ENCODE results near the gene DRC7.

DRC7 gene

DNA sequence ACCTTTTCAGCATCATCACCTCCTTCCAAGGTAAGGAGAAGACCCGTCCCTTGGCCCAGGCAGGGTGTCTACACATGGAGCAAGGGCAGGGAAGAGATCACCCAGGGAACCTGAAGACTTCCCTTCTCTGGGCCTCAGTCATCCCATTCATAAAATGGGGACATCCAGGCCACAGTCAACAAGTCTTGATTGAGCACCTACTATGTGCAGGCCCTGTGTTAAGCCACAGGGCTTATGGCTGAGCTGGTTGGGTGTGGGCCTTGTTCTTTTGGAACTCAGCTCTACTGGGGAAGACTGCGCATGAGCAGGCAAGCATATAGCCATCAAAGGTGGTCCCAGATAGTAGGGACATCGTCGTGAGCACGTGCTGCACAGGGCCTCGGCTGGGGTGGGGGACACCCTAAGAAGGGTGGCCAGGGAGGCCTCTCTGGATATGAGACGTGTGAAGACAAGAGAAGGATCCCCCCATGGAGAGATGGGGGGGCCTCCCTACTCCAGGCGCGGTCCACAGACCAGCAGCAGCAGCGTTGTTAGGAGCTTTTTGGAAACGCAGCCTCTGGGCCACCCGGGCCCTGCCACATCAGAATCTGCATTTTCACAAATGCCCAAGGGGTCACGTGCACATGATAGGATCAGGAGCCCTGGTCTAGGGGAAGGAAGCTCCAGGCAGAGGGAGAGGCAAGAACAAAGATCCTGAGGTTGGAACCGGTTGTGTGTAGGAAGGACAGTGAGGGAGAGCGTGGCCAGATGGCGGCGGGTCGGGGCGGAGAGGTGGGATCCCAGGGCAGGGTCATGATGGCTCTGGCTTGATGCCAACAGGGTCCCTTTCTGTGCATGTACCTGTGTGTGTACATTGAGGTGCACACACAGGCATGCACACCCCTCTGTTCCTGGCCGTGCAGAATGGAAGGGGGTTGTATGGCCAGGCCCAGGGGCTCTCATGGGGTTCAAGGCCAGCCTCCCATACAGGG, 32.4 kb upstream of the DRC7 start:
- H3K4me1 ChIP-seq (ENCODE audit: control insufficient read depth, insufficient read depth, low read length), result no peaks in the 10 kb centered on the region
- H3K4me3 ChIP-seq (ENCODE audit: low read depth, low read length), result no peak overlapping the region
- no peaks in the 10 kb centered on the region for H3K36me3 ChIP-seq (ENCODE audit: control insufficient read depth, insufficient read depth, low read length)
- no peak overlapping the region for H3K9ac ChIP-seq (ENCODE audit: low read length)
- H3K27me3 ChIP-seq (ENCODE audit: control insufficient read depth, insufficient read depth, low read length), result no peaks in the 10 kb centered on the region
- no peak overlapping the region for H3K27ac ChIP-seq (ENCODE audit: low read depth, low read length)
- no peaks in the 10 kb centered on the region for H3K9me3 ChIP-seq (ENCODE audit: control insufficient read depth, insufficient read depth, low read depth, low read length)

DNA sequence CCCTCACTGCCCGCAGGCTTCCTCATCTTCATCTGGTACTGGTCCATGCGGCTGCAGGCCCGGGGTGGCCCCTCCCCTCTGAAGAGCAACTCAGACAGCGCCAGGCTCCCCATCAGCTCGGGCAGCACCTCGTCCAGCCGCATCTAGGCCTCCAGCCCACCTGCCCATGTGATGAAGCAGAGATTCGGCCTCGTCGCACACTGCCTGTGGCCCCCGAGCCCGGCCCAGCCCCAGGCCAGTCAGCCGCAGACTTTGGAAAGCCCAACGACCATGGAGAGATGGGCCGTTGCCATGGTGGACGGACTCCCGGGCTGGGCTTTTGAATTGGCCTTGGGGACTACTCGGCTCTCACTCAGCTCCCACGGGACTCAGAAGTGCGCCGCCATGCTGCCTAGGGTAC, 31.2 kb upstream of the DRC7 start:
- no peaks in the 10 kb centered on the region for H3K36me3 ChIP-seq (ENCODE audit: control insufficient read depth, insufficient read depth, low read length)
- H3K4me3 ChIP-seq (ENCODE audit: low read depth, low read length), result no peak overlapping the region
- no peaks in the 10 kb centered on the region for H3K9me3 ChIP-seq (ENCODE audit: control insufficient read depth, insufficient read depth, low read depth, low read length)
- H3K27me3 ChIP-seq (ENCODE audit: control insufficient read depth, insufficient read depth, low read length), result no peaks in the 10 kb centered on the region
- no peak overlapping the region for H3K9ac ChIP-seq (ENCODE audit: low read length)
- H3K27ac ChIP-seq (ENCODE audit: low read depth, low read length), result no peak overlapping the region
- H3K4me1 ChIP-seq (ENCODE audit: control insufficient read depth, insufficient read depth, low read length), result peaks cover 6% of the 10 kb centered on the region; the same call in 1 of the 2 replicates

DNA sequence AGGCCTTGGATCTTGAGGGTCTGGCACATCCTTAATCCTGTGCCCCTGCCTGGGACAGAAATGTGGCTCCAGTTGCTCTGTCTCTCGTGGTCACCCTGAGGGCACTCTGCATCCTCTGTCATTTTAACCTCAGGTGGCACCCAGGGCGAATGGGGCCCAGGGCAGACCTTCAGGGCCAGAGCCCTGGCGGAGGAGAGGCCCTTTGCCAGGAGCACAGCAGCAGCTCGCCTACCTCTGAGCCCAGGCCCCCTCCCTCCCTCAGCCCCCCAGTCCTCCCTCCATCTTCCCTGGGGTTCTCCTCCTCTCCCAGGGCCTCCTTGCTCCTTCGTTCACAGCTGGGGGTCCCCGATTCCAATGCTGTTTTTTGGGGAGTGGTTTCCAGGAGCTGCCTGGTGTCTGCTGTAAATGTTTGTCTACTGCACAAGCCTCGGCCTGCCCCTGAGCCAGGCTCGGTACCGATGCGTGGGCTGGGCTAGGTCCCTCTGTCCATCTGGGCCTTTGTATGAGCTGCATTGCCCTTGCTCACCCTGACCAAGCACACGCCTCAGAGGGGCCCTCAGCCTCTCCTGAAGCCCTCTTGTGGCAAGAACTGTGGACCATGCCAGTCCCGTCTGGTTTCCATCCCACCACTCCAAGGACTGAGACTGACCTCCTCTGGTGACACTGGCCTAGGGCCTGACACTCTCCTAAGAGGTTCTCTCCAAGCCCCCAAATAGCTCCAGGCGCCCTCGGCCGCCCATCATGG, 30.5 kb upstream of the DRC7 start:
- Histone ChIP-seq H3K4me3 (ENCODE audit: low read depth, low read length) (no peak overlapping the region), H3K27me3 (ENCODE audit: control insufficient read depth, insufficient read depth, low read length) (no peaks in the 10 kb centered on the region), H3K27ac (ENCODE audit: low read depth, low read length) (no peak overlapping the region), H3K9me3 (ENCODE audit: control insufficient read depth, insufficient read depth, low read depth, low read length) (no peaks in the 10 kb centered on the region), H3K4me1 (ENCODE audit: control insufficient read depth, insufficient read depth, low read length) (peaks cover 6% of the 10 kb centered on the region; the same call in 1 of the 2 replicates), H3K36me3 (ENCODE audit: control insufficient read depth, insufficient read depth, low read length) (no peaks in the 10 kb centered on the region), H3K9ac (ENCODE audit: low read length) (no peak overlapping the region)

DNA sequence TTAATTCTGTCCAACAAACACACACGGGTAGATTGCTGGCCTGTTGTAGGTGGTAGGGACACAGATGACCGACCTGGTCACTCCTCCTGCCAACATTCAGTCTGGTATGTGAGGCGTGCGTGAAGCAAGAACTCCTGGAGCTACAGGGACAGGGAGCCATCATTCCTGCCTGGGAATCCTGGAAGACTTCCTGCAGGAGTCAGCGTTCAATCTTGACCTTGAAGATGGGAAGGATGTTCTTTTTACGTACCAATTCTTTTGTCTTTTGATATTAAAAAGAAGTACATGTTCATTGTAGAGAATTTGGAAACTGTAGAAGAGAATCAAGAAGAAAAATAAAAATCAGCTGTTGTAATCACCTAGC, 30.0 kb upstream of the DRC7 start:
- H3K9me3 ChIP-seq (ENCODE audit: control insufficient read depth, insufficient read depth, low read depth, low read length), result no peaks in the 10 kb centered on the region
- H3K9ac ChIP-seq (ENCODE audit: low read length), result no peak overlapping the region
- no peak overlapping the region for H3K4me3 ChIP-seq (ENCODE audit: low read depth, low read length)
- no peaks in the 10 kb centered on the region for H3K36me3 ChIP-seq (ENCODE audit: control insufficient read depth, insufficient read depth, low read length)
- H3K27ac ChIP-seq (ENCODE audit: low read depth, low read length), result no peak overlapping the region
- H3K4me1 ChIP-seq (ENCODE audit: control insufficient read depth, insufficient read depth, low read length), result peaks cover 6% of the 10 kb centered on the region; the same call in 1 of the 2 replicates
- no peaks in the 10 kb centered on the region for H3K27me3 ChIP-seq (ENCODE audit: control insufficient read depth, insufficient read depth, low read length)

DNA sequence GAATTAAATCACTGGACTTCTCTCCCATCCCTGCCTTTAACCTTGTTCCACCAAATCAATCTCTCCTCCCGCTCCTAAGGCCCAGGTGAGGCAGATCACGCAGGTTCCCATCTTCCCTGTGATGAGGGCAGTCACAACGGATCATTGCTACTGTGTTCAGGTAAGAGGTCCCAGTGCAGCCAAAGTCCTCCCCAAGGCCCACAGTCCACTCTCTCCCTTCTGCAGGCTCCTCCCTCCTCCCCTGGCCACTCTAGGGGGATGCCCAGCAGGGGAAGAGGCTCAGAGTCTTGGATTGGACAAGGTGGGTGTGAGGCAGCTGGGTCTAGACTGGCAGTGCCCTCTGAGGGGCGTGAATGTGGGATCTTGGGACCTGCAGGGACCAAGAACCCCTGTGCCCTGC, 29.1 kb upstream of the DRC7 start:
- Histone ChIP-seq H3K4me3 (ENCODE audit: low read depth, low read length) (no peak overlapping the region), H3K36me3 (ENCODE audit: control insufficient read depth, insufficient read depth, low read length) (no peaks in the 10 kb centered on the region), H3K4me1 (ENCODE audit: control insufficient read depth, insufficient read depth, low read length) (peaks cover 6% of the 10 kb centered on the region; the same call in 1 of the 2 replicates), H3K27me3 (ENCODE audit: control insufficient read depth, insufficient read depth, low read length) (no peaks in the 10 kb centered on the region), H3K9ac (ENCODE audit: low read length) (no peak overlapping the region), H3K27ac (ENCODE audit: low read depth, low read length) (no peak overlapping the region), H3K9me3 (ENCODE audit: control insufficient read depth, insufficient read depth, low read depth, low read length) (no peaks in the 10 kb centered on the region)

DNA sequence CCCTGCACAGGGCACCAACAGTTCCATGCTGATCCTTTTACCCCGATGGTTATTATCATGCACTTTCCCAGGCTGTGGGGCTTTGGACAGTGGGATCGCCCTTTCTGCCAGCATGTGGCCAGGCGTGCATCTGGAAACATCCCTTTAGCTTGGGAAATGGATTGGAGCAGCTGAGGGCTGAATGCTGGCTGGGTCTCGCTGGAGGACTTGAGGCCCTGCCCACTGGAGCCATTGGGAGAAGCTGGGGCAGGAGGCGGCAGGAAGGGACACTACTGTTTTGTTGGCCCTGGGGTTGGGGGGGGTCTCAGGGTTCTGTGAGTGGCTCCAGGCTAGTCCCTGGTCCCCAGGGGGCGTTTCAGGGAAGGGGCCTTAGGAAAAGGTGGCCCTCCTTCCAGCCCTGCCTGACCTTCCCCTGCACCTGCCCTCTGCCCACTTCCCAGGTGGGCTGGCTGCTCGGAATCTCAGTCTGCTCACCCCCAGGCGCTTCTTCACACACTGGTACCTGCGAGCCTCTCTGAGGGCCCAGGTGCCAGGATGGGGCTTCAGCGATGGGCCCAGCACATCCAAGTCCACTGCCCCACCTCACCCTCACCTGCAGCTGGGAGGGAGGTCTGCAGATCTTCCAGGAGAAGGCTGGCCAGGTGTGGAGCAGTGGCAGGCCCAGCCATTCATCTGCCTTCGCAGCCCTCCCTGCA, 28.1 kb upstream of the DRC7 start:
- Histone ChIP-seq H3K36me3 (ENCODE audit: control insufficient read depth, insufficient read depth, low read length) (no peaks in the 10 kb centered on the region), H3K27ac (ENCODE audit: low read depth, low read length) (no peak overlapping the region), H3K4me3 (ENCODE audit: low read depth, low read length) (no peak overlapping the region), H3K9ac (ENCODE audit: low read length) (no peak overlapping the region), H3K4me1 (ENCODE audit: control insufficient read depth, insufficient read depth, low read length) (peaks cover 6% of the 10 kb centered on the region; the same call in 1 of the 2 replicates), H3K27me3 (ENCODE audit: control insufficient read depth, insufficient read depth, low read length) (no peaks in the 10 kb centered on the region), H3K9me3 (ENCODE audit: control insufficient read depth, insufficient read depth, low read depth, low read length) (no peaks in the 10 kb centered on the region)

DNA sequence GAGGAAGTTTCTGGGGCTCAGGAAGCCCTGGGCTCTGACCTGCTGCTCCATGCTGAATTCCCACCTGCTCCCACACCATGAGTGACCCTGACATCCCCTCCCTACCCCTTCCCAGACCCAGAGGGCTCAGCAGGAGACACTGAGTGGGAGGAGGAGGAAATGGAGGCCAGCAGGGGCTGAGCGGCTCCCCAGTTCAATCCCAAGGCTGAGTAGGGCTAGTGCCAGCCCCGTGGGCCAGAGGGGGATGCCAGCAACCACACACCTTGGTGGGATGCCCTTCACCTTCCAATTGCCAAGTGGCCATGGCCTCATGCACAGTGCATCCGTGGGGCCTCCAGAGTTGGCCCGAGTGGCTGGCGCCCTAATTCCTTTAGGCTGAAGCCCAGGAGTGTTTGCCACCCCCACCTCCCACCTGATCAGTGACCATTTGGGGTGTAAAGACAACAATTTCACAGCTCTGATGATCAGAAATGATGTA, 27.5 kb upstream of the DRC7 start:
- no peak overlapping the region for H3K27ac ChIP-seq (ENCODE audit: low read depth, low read length)
- no peaks in the 10 kb centered on the region for H3K36me3 ChIP-seq (ENCODE audit: control insufficient read depth, insufficient read depth, low read length)
- H3K4me1 ChIP-seq (ENCODE audit: control insufficient read depth, insufficient read depth, low read length), result peaks cover 6% of the 10 kb centered on the region; the same call in 1 of the 2 replicates
- H3K27me3 ChIP-seq (ENCODE audit: control insufficient read depth, insufficient read depth, low read length), result no peaks in the 10 kb centered on the region
- no peaks in the 10 kb centered on the region for H3K9me3 ChIP-seq (ENCODE audit: control insufficient read depth, insufficient read depth, low read depth, low read length)
- no peak overlapping the region for H3K9ac ChIP-seq (ENCODE audit: low read length)
- H3K4me3 ChIP-seq (ENCODE audit: low read depth, low read length), result no peak overlapping the region

DNA sequence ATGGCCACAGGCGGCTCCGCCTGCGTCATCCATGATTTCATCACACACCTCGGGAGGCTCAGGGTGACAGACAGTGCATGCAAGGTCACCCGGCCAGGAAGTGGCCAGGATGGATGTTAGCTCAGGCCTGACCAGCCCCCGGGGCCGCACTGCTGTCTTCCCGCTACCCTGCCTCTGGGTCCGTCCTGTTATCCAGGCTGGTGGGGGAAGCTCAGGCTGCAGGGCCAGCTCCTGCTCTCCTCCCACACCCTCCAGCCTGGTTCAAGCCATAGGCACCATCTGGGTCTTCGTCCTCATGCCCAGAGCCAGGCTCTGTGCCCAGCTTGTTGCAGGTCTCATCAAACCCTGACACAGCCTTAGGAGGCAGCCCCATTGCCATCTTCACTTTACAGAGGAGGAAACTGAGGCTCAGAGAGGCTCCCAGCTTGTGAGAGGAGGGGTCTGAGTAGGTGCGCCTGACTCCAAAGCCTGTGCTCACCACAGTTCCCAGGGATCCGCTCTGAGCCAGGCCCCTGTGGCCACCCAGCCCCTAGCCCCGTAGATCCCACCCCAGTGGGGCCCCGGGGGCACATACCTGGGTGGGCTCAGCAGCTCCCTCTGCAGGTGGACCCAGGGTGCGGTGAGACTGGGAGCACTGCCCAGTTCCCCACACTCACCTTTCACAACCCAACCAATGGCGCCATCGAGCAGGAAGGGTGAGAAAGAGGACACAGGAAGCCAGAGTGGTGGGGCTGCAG, 26.9 kb upstream of the DRC7 start:
- H3K27me3 ChIP-seq (ENCODE audit: control insufficient read depth, insufficient read depth, low read length), result no peaks in the 10 kb centered on the region
- H3K36me3 ChIP-seq (ENCODE audit: control insufficient read depth, insufficient read depth, low read length), result no peaks in the 10 kb centered on the region
- no peaks in the 10 kb centered on the region for H3K9me3 ChIP-seq (ENCODE audit: control insufficient read depth, insufficient read depth, low read depth, low read length)
- no peak overlapping the region for H3K4me3 ChIP-seq (ENCODE audit: low read depth, low read length)
- H3K27ac ChIP-seq (ENCODE audit: low read depth, low read length), result no peak overlapping the region
- no peak overlapping the region for H3K9ac ChIP-seq (ENCODE audit: low read length)
- H3K4me1 ChIP-seq (ENCODE audit: control insufficient read depth, insufficient read depth, low read length), result peaks cover 6% of the 10 kb centered on the region; the same call in 1 of the 2 replicates

DNA sequence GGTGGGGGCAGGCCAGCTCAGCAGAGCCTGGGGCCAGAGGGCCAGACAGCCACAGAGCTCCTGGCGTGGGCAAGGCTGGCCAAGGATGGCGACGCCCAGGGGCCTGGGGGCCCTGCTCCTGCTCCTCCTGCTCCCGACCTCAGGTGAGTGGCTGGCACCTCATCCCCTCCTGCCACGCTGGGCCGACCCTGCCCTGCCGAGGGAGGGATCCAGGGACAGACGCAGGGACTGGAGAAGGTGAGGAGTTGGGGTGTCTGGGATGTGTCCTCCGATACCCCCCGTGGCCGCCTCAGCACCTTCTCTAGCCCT, 26.4 kb upstream of the DRC7 start, which contains the start of gene ADGRG3:
Gene ADGRG3 (plus strand): TSS at position 44 of the 309 bp plus-strand sequence. CDS start 42 bp downstream, at position 86.
- H3K9me3 ChIP-seq (ENCODE audit: control insufficient read depth, insufficient read depth, low read depth, low read length), result no peaks in the 10 kb centered on the region
- no peak within 1 kb of the TSS for H3K9ac ChIP-seq (ENCODE audit: low read length)
- no peaks in the 10 kb centered on the region for H3K36me3 ChIP-seq (ENCODE audit: control insufficient read depth, insufficient read depth, low read length)
- peaks cover 6% of the 10 kb centered on the region; the same call in 1 of the 2 replicates for H3K4me1 ChIP-seq (ENCODE audit: control insufficient read depth, insufficient read depth, low read length)
- 0 out of 2 replicates have a peak, but pooled peaks cover 3% of the 10 kb centered on the region for H3K27me3 ChIP-seq (ENCODE audit: control insufficient read depth, insufficient read depth, low read length)
- H3K27ac ChIP-seq (ENCODE audit: low read depth, low read length), result no peak within 1 kb of the TSS
- no peak within 1 kb of the TSS for H3K4me3 ChIP-seq (ENCODE audit: low read depth, low read length)

All from HUES6 (cell line).